Measurements from ENCODE around the gene UPF1.

UPF1 gene

GRCh38 chr19:18904334-18905057 is 72.7 kb downstream of the UPF1 start:
- no peak overlapping the region for H3K27ac ChIP-seq
- TF ChIP-seq CTCF (conservative IDR thresholded peaks at IDR 0.05), result no peak
- TF ChIP-seq ZFX (IDR thresholded peaks at IDR 0.05), result no peak

- no peak overlapping the region for H3K27ac ChIP-seq
- no peak for TF ChIP-seq CTCF (conservative IDR thresholded peaks at IDR 0.05)
- TF ChIP-seq ZFX (IDR thresholded peaks at IDR 0.05), result no peak
Measured at GRCh38 chr19:18905058-18905456, 73.3 kb downstream of the UPF1 start.

- H3K27ac ChIP-seq, result no peak overlapping the region
- TF ChIP-seq ZFX (IDR thresholded peaks at IDR 0.05), result no peak
- no peak for TF ChIP-seq CTCF (conservative IDR thresholded peaks at IDR 0.05)
Measured at GRCh38 chr19:18905513-18906236, 73.9 kb downstream of the UPF1 start.

GRCh38 chr19:18906605-18907519 is 75.1 kb downstream of the UPF1 start:
- TF ChIP-seq ZFX (IDR thresholded peaks at IDR 0.05) (no peak), CTCF (conservative IDR thresholded peaks at IDR 0.05) (no peak)
- H3K27ac ChIP-seq, result no peak overlapping the region

- H3K27ac ChIP-seq, result no peak overlapping the region
- TF ChIP-seq ZFX (IDR thresholded peaks at IDR 0.05), result no peak
- TF ChIP-seq CTCF (conservative IDR thresholded peaks at IDR 0.05), result no peak
Measured at GRCh38 chr19:18908917-18909619, 77.3 kb downstream of the UPF1 start.

GRCh38 chr19:18910010-18910409 is 78.3 kb downstream of the UPF1 start:
- no peak overlapping the region for H3K27ac ChIP-seq
- TF ChIP-seq ZFX (IDR thresholded peaks at IDR 0.05), result no peak
- no peak for TF ChIP-seq CTCF (conservative IDR thresholded peaks at IDR 0.05)
